IMR-90 (cell line): ENCODE measurements around the gene AUTS2. TPM values are rescaled to one million over a fixed set of nuclear protein-coding genes. Genes with fewer than 3 reads are reported as not detected.

ENCODE experiments used
- ATAC-seq: fragments of 200-7000 bp; cut with Tn5 transposase; 2 replicates; pipeline ENCODE4 v1.9.1; 2020; ENCODE audit warnings: low read depth, mild to moderate bottlenecking, moderate library complexity
- BruUV-seq: library from RNA; stranded (reverse); fragments of 400-500 nt; replicated peaks from 2 replicates; lab custom pipeline; 2021; lab: Mats Ljungman, UMichigan
- CTCF ChIA-PET: fragments of 300-600 bp; formaldehyde crosslinking; extraction: SDS; loops from one replicate; lab custom pipeline; 2021; ENCODE audit warnings: antibody characterized with exemption; lab: Yijun Ruan, JAX
- POLR2A ChIA-PET: fragments of 300-600 bp; sonication (Branson Sonifier 250); formaldehyde crosslinking; loops from one replicate; lab custom pipeline; 2022; ENCODE audit warnings: antibody characterized with exemption; ENCODE audit not compliant: unreplicated experiment; lab: Charles Lee
- DNase-seq: peaks from one replicate; pipeline ENCODE4 v3.0.0; 2013
- H2AFZ ChIP-seq: replicated peaks from 2 replicates; pipeline ENCODE3; 2013; ENCODE audit warnings: low read length, mild to moderate bottlenecking; ENCODE audit not compliant: poor library complexity
- H2AK5ac ChIP-seq: 2 replicates; pipeline ENCODE4 v1.6.1; 2013; ENCODE audit warnings: low read depth, low read length, inconsistent platforms
- H2AK9ac ChIP-seq: replicated peaks from 2 replicates; pipeline ENCODE3; 2013; ENCODE audit warnings: mild to moderate bottlenecking, low read depth, low read length, moderate library complexity; ENCODE audit not compliant: poor library complexity
- H2BK120ac ChIP-seq: 2 replicates; pipeline ENCODE4 v1.6.1; 2013; ENCODE audit warnings: low read depth, low read length, inconsistent platforms
- H2BK15ac ChIP-seq: 3 replicates; pipeline ENCODE4 v1.6.1; 2013; ENCODE audit warnings: low read depth, low read length, inconsistent platforms
- H2BK20ac ChIP-seq: 2 replicates; pipeline ENCODE4 v1.6.1; 2013; ENCODE audit warnings: low read depth, mild to moderate bottlenecking, inconsistent platforms, low read length, moderate library complexity
- H2BK5ac ChIP-seq: 2 replicates; pipeline ENCODE4 v1.6.1; 2013; ENCODE audit warnings: mild to moderate bottlenecking, low read depth, low read length, inconsistent platforms; ENCODE audit not compliant: poor library complexity, severe bottlenecking
- H3K14ac ChIP-seq: replicated peaks from 2 replicates; pipeline ENCODE4 v1.6.1; 2013; ENCODE audit warnings: low read depth, low read length, inconsistent platforms
- H3K18ac ChIP-seq: 2 replicates; pipeline ENCODE4 v1.6.1; 2013; ENCODE audit warnings: low read depth, low read length, control low read depth
- H3K23ac ChIP-seq: 2 replicates; pipeline ENCODE4 v1.6.1; 2013; ENCODE audit warnings: low read depth, low read length, inconsistent platforms
- H3K27ac ChIP-seq: 2 replicates; pipeline ENCODE4 v1.5.1; 2013; ENCODE audit warnings: mild to moderate bottlenecking, control low read depth, low read length; ENCODE audit not compliant: insufficient read depth
- H3K27me3 ChIP-seq: 2 replicates; pipeline ENCODE4 v1.6.1; 2013; ENCODE audit warnings: low read length; ENCODE audit not compliant: control insufficient read depth, insufficient read depth
- H3K36me3 ChIP-seq: 2 replicates; pipeline ENCODE4 v1.6.1; 2013; ENCODE audit warnings: low read length, mixed read lengths; ENCODE audit not compliant: control insufficient read depth, insufficient read depth
- H3K4ac ChIP-seq: 2 replicates; pipeline ENCODE4 v1.6.1; 2013; ENCODE audit warnings: low read depth, low read length, inconsistent platforms
- H3K4me1 ChIP-seq: 2 replicates; pipeline ENCODE4 v1.6.1; 2013; ENCODE audit warnings: low read length, mixed read lengths; ENCODE audit not compliant: control insufficient read depth, insufficient read depth
- H3K4me2 ChIP-seq: 2 replicates; pipeline ENCODE4 v1.6.1; 2013; ENCODE audit warnings: low read depth, mild to moderate bottlenecking, control low read depth, low read length, moderate library complexity
- H3K4me3 ChIP-seq: 2 replicates; pipeline ENCODE4 v1.5.1; 2013; ENCODE audit warnings: low read depth, mild to moderate bottlenecking, control low read depth, low read length, moderate library complexity; ENCODE audit not compliant: insufficient read depth
- H3K56ac ChIP-seq: 2 replicates; pipeline ENCODE4 v1.6.1; 2013; ENCODE audit warnings: low read length, inconsistent platforms; ENCODE audit not compliant: insufficient read depth; ENCODE audit errors: extremely low read depth
- H3K79me1 ChIP-seq, 2 experiments: 2 replicates each; pipeline ENCODE4 v1.6.1; 2013; ENCODE audit warnings: low read length in 2 of 2, inconsistent platforms in 1 of 2, low read depth in 1 of 2
- H3K9ac ChIP-seq: 2 replicates; pipeline ENCODE4 v1.6.1; 2013; ENCODE audit warnings: low read depth, low read length, control low read depth
- H3K9me1 ChIP-seq: 2 replicates; pipeline ENCODE4 v1.6.1; 2013; ENCODE audit warnings: low read length, inconsistent platforms; ENCODE audit not compliant: insufficient read depth
- H3K9me3 ChIP-seq: 2 replicates; pipeline ENCODE4 v1.6.1; 2013; ENCODE audit warnings: low read length; ENCODE audit not compliant: control insufficient read depth, insufficient read depth
- H4K20me1 ChIP-seq: 2 replicates; pipeline ENCODE4 v1.6.1; 2013; ENCODE audit warnings: low read length, inconsistent platforms; ENCODE audit not compliant: insufficient read depth
- H4K5ac ChIP-seq: 2 replicates; pipeline ENCODE4 v1.6.1; 2013; ENCODE audit warnings: mild to moderate bottlenecking, low read depth, low read length, control low read depth
- H4K8ac ChIP-seq, 2 experiments: 2 replicates each; pipeline ENCODE4 v1.6.1; 2013; ENCODE audit warnings: low read depth in 2 of 2, low read length in 2 of 2, control low read depth in 1 of 2, inconsistent platforms in 1 of 2
- H4K91ac ChIP-seq: 2 replicates; pipeline ENCODE4 v1.6.1; 2013; ENCODE audit warnings: low read depth, low read length, inconsistent platforms; ENCODE audit not compliant: insufficient read depth
- BHLHE40 ChIP-seq: fragments of 150-350 bp; IDR thresholded peaks from 2 replicates; pipeline ENCODE4 v1.6.1; 2016; ENCODE audit warnings: mild to moderate bottlenecking, low read depth, low read length
- CEBPB ChIP-seq: IDR thresholded peaks from 2 replicates; pipeline ENCODE4 v1.6.1; 2012; ENCODE audit warnings: low read depth, low read length, improper control_type of control experiment
- CHD1 ChIP-seq: IDR thresholded peaks from 2 replicates; pipeline ENCODE4 v1.6.1; 2012; ENCODE audit warnings: low read depth, low read length, improper control_type of control experiment
- MAFK ChIP-seq: IDR thresholded peaks from 2 replicates; pipeline ENCODE4 v1.6.1; 2012; ENCODE audit warnings: low read depth, low read length, improper control_type of control experiment
- MAZ ChIP-seq: IDR thresholded peaks from 2 replicates; pipeline ENCODE4 v1.6.1; 2012; ENCODE audit warnings: low read depth, mild to moderate bottlenecking, low read length, improper control_type of control experiment, moderate library complexity, borderline replicate concordance
- MXI1 ChIP-seq: IDR thresholded peaks from 2 replicates; pipeline ENCODE4 v1.6.1; 2012; ENCODE audit warnings: low read depth, mild to moderate bottlenecking, low read length, moderate library complexity, borderline replicate concordance
- NFE2L2 ChIP-seq: fragments of 150-350 bp; IDR thresholded peaks from 2 replicates; pipeline ENCODE4 v1.6.1; 2016; ENCODE audit warnings: low read depth, mild to moderate bottlenecking, low read length
- POLR2A ChIP-seq: IDR thresholded peaks from 2 replicates; pipeline ENCODE4 v1.6.1; 2012; ENCODE audit warnings: mild to moderate bottlenecking, low read depth, low read length
- RAD21 ChIP-seq: IDR thresholded peaks from 2 replicates; pipeline ENCODE4 v1.6.1; 2012; ENCODE audit warnings: low read length, improper control_type of control experiment
- RCOR1 ChIP-seq: IDR thresholded peaks from 2 replicates; pipeline ENCODE4 v1.6.1; 2012; ENCODE audit warnings: mild to moderate bottlenecking, low read length, improper control_type of control experiment; ENCODE audit not compliant: insufficient replicate concordance
- RFX5 ChIP-seq: IDR thresholded peaks from 2 replicates; pipeline ENCODE4 v1.8.0; 2012; ENCODE audit warnings: low read depth, mild to moderate bottlenecking, low read length, moderate library complexity
- SMC3 ChIP-seq: fragments of 150-350 bp; IDR thresholded peaks from 2 replicates; pipeline ENCODE4 v1.6.1; 2016; ENCODE audit warnings: low read depth, mild to moderate bottlenecking, antibody characterized with exemption, low read length, moderate library complexity
- WGBS, 2 experiments: methylation state at CpG; one replicate each; pipeline versions ENCODE4 v1.1.5 to v1.1.7; 2013; ENCODE audit warnings: missing lambda C conversion rate in 2 of 2; ENCODE audit not compliant: insufficient read length in 1 of 2; ENCODE audit errors: extremely low coverage in 2 of 2; 5-methylcytosine and 5-hydroxymethylcytosine counted together
- dilution Hi-C: fragments of 300-500 bp; cut with HindIII; formaldehyde crosslinking; loops from one replicate; pipeline ENCODE4 v1.14.3; 2018; ENCODE audit warnings: low sequenced_read_pairs; ENCODE audit not compliant: unreplicated experiment
- in situ Hi-C: fragments of 300-500 bp; cut with MboI; formaldehyde crosslinking; loops from 3 replicates; pipeline ENCODE4 v1.14.3; 2019; ENCODE audit warnings: low sequenced_read_pairs, inconsistent platforms, mixed read lengths
- intact Hi-C: fragments of 100-400 bp; cut with micrococcal nuclease; formaldehyde crosslinking; loops from 2 replicates; pipeline ENCODE4 v1.10.0; 2022
- polyA plus RNA-seq, 3 experiments: library from polyadenylated mRNA; depleted of rRNA; stranded (reverse); fragments of >200 nt; gene quantifications; 2 replicates each; pipeline ENCODE4 v1.2.3, GENCODE V29; 2012; ENCODE audit warnings: low replicate concordance in 1 of 3
- total RNA-seq: library from RNA; depleted of rRNA; stranded (reverse); fragments of >200 nt; gene quantifications from 2 replicates; pipeline ENCODE4 v1.2.3, GENCODE V29; 2012
- TF ChIP-seq, protein P1 (sequence below): fragments of 150-350 bp; IDR thresholded peaks from 2 replicates; pipeline ENCODE4 v1.6.1; 2017; ENCODE audit warnings: mild to moderate bottlenecking, antibody characterized with exemption, low read length, low read depth
- TF ChIP-seq, protein P2 (sequence below): conservative IDR thresholded peaks from 2 replicates; pipeline ENCODE4 v1.5.1; 2012; ENCODE audit warnings: mild to moderate bottlenecking, low read depth, low read length, improper control_type of control experiment

The AUTS2 gene
- total and polyA plus RNA-seq, 2 of the 4 experiments (the other 2 are of a cell fraction) = 0.90 to 3.0 TPM

DNA sequence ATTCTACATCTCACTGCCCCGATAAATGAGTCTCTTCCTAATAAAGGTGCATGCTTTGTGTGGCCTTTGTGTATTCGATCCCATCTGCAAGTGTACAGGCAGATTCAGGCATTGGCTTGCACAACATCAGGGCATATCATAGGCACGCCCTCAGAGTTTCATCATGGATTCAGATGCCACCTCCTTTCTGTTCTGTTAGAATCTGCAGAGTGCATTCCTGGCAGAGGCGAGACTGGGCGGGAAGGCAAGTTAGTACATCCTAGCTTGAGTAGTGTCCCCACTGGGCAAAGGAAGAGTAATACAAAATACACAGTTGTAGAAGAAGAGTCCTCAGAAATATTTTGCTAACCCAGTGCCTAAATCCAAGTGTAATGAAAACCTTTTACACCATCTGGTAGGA is 1187.2 kb downstream of the AUTS2 start:
- no TSS peak for BruUV-seq

More for the DNA sequence above, 1187.2 kb downstream of the AUTS2 start:
- no peak overlapping the region for H4K5ac ChIP-seq
- DNase-seq (no peak), ATAC-seq (no peak)
- no peak overlapping the region for H3K4me3 ChIP-seq
- H3K36me3 ChIP-seq = peaks cover 22% of the 10 kb centered on the region
- H3K9ac ChIP-seq = no peak overlapping the region
- H4K20me1 ChIP-seq = no peaks in the 10 kb centered on the region
- no peak overlapping the region for H2BK15ac ChIP-seq
- dilution Hi-C loops = no loop called here
- POLR2A ChIA-PET = no interaction called here
- no peak overlapping the region for H4K91ac ChIP-seq
- intact Hi-C loops = no loop called here
- H3K4me2 ChIP-seq = no peak overlapping the region
- no peak overlapping the region for H3K14ac ChIP-seq
- H3K4ac ChIP-seq = no peak overlapping the region
- CTCF ChIA-PET = no interaction called here
- no peak overlapping the region for H2AK5ac ChIP-seq
- no peak overlapping the region for H3K18ac ChIP-seq
- no peaks in the 10 kb centered on the region for H3K27me3 ChIP-seq
- 100% methylated on average over 1 of the region's 5 CpGs; no CpG with 5 or more reads in 1 of the 2 experiments for WGBS, 2 experiments
- H2BK120ac ChIP-seq = no peak overlapping the region
- no peak overlapping the region for H3K23ac ChIP-seq
- H2BK5ac ChIP-seq = no peak overlapping the region
- H3K79me1 ChIP-seq = no peaks in the 10 kb centered on the region
- H4K8ac ChIP-seq = no peak overlapping the region
- H2BK20ac ChIP-seq = no peak overlapping the region
- H3K56ac ChIP-seq = no peak overlapping the region
- H3K9me1 ChIP-seq = no peaks in the 10 kb centered on the region
- H2AK9ac ChIP-seq = no peak overlapping the region
- no peaks in the 10 kb centered on the region for H3K9me3 ChIP-seq
- no peak overlapping the region for H3K27ac ChIP-seq
- no peak overlapping the region for H2AFZ ChIP-seq
- H3K4me1 ChIP-seq = no peaks in the 10 kb centered on the region
- TF ChIP-seq, protein P1, sequence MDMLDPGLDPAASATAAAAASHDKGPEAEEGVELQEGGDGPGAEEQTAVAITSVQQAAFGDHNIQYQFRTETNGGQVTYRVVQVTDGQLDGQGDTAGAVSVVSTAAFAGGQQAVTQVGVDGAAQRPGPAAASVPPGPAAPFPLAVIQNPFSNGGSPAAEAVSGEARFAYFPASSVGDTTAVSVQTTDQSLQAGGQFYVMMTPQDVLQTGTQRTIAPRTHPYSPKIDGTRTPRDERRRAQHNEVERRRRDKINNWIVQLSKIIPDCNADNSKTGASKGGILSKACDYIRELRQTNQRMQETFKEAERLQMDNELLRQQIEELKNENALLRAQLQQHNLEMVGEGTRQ = no peak
- TF ChIP-seq POLR2A (no peak), BHLHE40 (no peak), RFX5 (no peak), RCOR1 (no peak), MAFK (no peak), NFE2L2 (no peak), SMC3 (no peak), CEBPB (no peak), MAZ (no peak), RAD21 (no peak), CHD1 (no peak), MXI1 (no peak)
- TF ChIP-seq, protein P2, sequence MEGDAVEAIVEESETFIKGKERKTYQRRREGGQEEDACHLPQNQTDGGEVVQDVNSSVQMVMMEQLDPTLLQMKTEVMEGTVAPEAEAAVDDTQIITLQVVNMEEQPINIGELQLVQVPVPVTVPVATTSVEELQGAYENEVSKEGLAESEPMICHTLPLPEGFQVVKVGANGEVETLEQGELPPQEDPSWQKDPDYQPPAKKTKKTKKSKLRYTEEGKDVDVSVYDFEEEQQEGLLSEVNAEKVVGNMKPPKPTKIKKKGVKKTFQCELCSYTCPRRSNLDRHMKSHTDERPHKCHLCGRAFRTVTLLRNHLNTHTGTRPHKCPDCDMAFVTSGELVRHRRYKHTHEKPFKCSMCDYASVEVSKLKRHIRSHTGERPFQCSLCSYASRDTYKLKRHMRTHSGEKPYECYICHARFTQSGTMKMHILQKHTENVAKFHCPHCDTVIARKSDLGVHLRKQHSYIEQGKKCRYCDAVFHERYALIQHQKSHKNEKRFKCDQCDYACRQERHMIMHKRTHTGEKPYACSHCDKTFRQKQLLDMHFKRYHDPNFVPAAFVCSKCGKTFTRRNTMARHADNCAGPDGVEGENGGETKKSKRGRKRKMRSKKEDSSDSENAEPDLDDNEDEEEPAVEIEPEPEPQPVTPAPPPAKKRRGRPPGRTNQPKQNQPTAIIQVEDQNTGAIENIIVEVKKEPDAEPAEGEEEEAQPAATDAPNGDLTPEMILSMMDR = no peak
- in situ Hi-C loops = no loop called here
